ENCODE measurements around the gene COLEC12.

DNA sequence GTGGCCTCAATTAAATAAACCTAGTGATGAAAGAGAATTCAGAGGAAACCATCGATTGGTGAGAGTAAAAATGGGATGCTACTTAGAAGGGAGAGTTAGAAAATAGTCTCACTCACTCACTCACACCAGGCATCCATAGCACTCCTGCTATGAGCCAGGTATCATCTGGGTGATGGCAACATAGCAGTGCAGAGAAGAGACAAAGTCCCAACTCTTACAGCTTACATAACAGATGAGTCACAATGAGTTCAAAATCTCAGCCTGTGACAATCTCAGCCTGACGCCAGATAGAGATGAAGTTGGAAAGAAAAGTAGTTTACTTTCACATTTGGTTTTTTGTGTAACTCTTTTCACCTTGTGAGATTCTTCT, 177.3 kb downstream of the COLEC12 start:
- no peak for TF ChIP-seq POLR2A (IDR thresholded peaks at IDR 0.05)
- TF ChIP-seq, protein P1, sequence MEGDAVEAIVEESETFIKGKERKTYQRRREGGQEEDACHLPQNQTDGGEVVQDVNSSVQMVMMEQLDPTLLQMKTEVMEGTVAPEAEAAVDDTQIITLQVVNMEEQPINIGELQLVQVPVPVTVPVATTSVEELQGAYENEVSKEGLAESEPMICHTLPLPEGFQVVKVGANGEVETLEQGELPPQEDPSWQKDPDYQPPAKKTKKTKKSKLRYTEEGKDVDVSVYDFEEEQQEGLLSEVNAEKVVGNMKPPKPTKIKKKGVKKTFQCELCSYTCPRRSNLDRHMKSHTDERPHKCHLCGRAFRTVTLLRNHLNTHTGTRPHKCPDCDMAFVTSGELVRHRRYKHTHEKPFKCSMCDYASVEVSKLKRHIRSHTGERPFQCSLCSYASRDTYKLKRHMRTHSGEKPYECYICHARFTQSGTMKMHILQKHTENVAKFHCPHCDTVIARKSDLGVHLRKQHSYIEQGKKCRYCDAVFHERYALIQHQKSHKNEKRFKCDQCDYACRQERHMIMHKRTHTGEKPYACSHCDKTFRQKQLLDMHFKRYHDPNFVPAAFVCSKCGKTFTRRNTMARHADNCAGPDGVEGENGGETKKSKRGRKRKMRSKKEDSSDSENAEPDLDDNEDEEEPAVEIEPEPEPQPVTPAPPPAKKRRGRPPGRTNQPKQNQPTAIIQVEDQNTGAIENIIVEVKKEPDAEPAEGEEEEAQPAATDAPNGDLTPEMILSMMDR (IDR thresholded peaks at IDR 0.05), result no peak
